H1 (cell line): Measurements from ENCODE around the gene GLB1L3. TPM values are rescaled to one million over a fixed set of nuclear protein-coding genes. Genes with fewer than 3 reads are reported as not detected.

Experiments used
- CTCF ChIA-PET: fragments of 300-600 bp; sonication (Branson Sonifier 250); formaldehyde crosslinking; loops from one replicate; lab custom pipeline; 2021; ENCODE audit not compliant: partially characterized antibody; lab: Charles Lee
- POLR2A ChIA-PET: fragments of 300-600 bp; sonication (Branson Sonifier 250); formaldehyde crosslinking; loops from one replicate; lab custom pipeline; 2021; ENCODE audit warnings: inconsistent platforms; ENCODE audit not compliant: partially characterized antibody; lab: Charles Lee
- DNase-seq, 2 experiments: peaks; one replicate each; pipeline versions ENCODE4 v3.0.0 to v3.0.0-alpha.2; 2010 to 2022; ENCODE audit warnings: low spot score in 2 of 2, low read depth in 1 of 2, mixed read lengths in 1 of 2
- FAIRE-seq: peaks from 2 replicates; lab custom pipeline; 2011; peaks lifted over from hg19 to GRCh38; lab: Jason Lieb, UNC
- H2AFZ ChIP-seq: 2 replicates; pipeline ENCODE4 v1.8.1; 2012; ENCODE audit warnings: low read length, inconsistent platforms
- H2AK5ac ChIP-seq: 2 replicates; pipeline ENCODE4 v1.6.1; 2013; ENCODE audit warnings: low read depth, low read length
- H2BK120ac ChIP-seq: replicated peaks from 2 replicates; pipeline ENCODE3; 2013; ENCODE audit warnings: low read depth, low read length, inconsistent platforms
- H2BK12ac ChIP-seq: 2 replicates; pipeline ENCODE4 v1.6.1; 2013; ENCODE audit warnings: low read depth, low read length
- H2BK15ac ChIP-seq: 2 replicates; pipeline ENCODE4 v1.6.1; 2013; ENCODE audit warnings: low read length
- H2BK20ac ChIP-seq: 2 replicates; pipeline ENCODE4 v1.6.1; 2013; ENCODE audit warnings: low read length
- H2BK5ac ChIP-seq: 2 replicates; pipeline ENCODE4 v1.6.1; 2013; ENCODE audit warnings: low read depth, low read length
- H3K14ac ChIP-seq: 2 replicates; pipeline ENCODE4 v1.6.1; 2013; ENCODE audit warnings: inconsistent platforms; ENCODE audit not compliant: insufficient read length
- H3K18ac ChIP-seq: 2 replicates; pipeline ENCODE4 v1.6.1; 2013; ENCODE audit warnings: low read length; ENCODE audit errors: extremely low read depth
- H3K23ac ChIP-seq: 2 replicates; pipeline ENCODE4 v1.6.1; 2013; ENCODE audit warnings: inconsistent platforms; ENCODE audit not compliant: insufficient read length
- H3K23me2 ChIP-seq: 2 replicates; pipeline ENCODE4 v1.6.1; 2013; ENCODE audit warnings: low read depth, low read length
- H3K27ac ChIP-seq: 2 replicates; pipeline ENCODE4 v1.6.1; 2011; ENCODE audit warnings: low read depth, low read length, inconsistent platforms
- H3K27me3 ChIP-seq, 4 experiments: replicated peaks in 1 of 4; 1 replicate in 1 of 4; 2 replicates in 3 of 4; pipeline versions ENCODE4 v1.6.1 to v1.8.1; 2011 to 2013; ENCODE audit warnings: low read length in 3 of 4, mild to moderate bottlenecking in 3 of 4, inconsistent platforms in 2 of 4, mixed read lengths in 2 of 4, moderate library complexity in 1 of 4; ENCODE audit not compliant: control insufficient read depth in 3 of 4, insufficient read depth in 3 of 4; ENCODE audit errors: extremely low read depth in 1 of 4
- H3K36me3 ChIP-seq, 4 experiments: 2 replicates each; pipeline versions ENCODE4 v1.6.1 to v1.8.1; 2011 to 2013; ENCODE audit warnings: mild to moderate bottlenecking in 4 of 4, low read length in 3 of 4, moderate library complexity in 2 of 4, control low read depth in 1 of 4, inconsistent platforms in 1 of 4; ENCODE audit not compliant: insufficient read depth in 4 of 4, control insufficient read depth in 2 of 4
- H3K4ac ChIP-seq: replicated peaks from 2 replicates; pipeline ENCODE3; 2013; ENCODE audit warnings: low read length, low read depth, mixed read lengths, inconsistent platforms; ENCODE audit not compliant: insufficient read length
- H3K4me1 ChIP-seq, 4 experiments: replicated peaks in 1 of 4; 1 replicate in 1 of 4; 2 replicates in 3 of 4; pipeline versions ENCODE4 v1.6.1 to v1.8.1; 2011 to 2013; ENCODE audit warnings: low read length in 3 of 4, inconsistent platforms in 2 of 4, mixed read lengths in 1 of 4; ENCODE audit not compliant: insufficient read depth in 4 of 4, control insufficient read depth in 3 of 4
- H3K4me2 ChIP-seq, 2 experiments: 2 replicates each; pipeline versions ENCODE4 v1.6.1 to v1.8.1; 2011 to 2013; ENCODE audit warnings: low read depth in 2 of 2, low read length in 2 of 2, control low read depth in 1 of 2, inconsistent platforms in 1 of 2, mild to moderate bottlenecking in 1 of 2; ENCODE audit not compliant: insufficient read depth in 1 of 2
- H3K4me3 ChIP-seq, 4 experiments: fragments of 200-600, 300-600 bp in 1 of 4; sonication (generic), shearing (Covaris generic), sonication (Bioruptor Twin) in 1 of 4; 2 replicates each; pipeline versions ENCODE4 v1.5.1 to v1.8.1; 2011 to 2016; ENCODE audit warnings: low read length in 4 of 4, low read depth in 3 of 4, control low read depth in 2 of 4, inconsistent platforms in 2 of 4, mild to moderate bottlenecking in 2 of 4, mixed read lengths in 1 of 4, moderate library complexity in 1 of 4; ENCODE audit not compliant: insufficient read depth in 2 of 4; ENCODE audit errors: extremely low read depth in 1 of 4
- H3K56ac ChIP-seq: replicated peaks from 2 replicates; pipeline ENCODE3; 2013; ENCODE audit warnings: low read depth, mild to moderate bottlenecking, mixed read lengths, low read length, inconsistent platforms; ENCODE audit not compliant: insufficient read length
- H3K79me1 ChIP-seq: 2 replicates; pipeline ENCODE4 v1.6.1; 2013; ENCODE audit warnings: low read depth, low read length, control low read depth
- H3K79me2 ChIP-seq, 2 experiments: 2 replicates each; pipeline versions ENCODE4 v1.6.1 to v1.8.1; 2012 to 2013; ENCODE audit warnings: low read length in 2 of 2, mild to moderate bottlenecking in 2 of 2, inconsistent platforms in 1 of 2; ENCODE audit not compliant: insufficient read depth in 2 of 2, control insufficient read depth in 1 of 2
- H3K9ac ChIP-seq, 4 experiments: replicated peaks in 1 of 4; 1 replicate in 1 of 4; 2 replicates in 3 of 4; pipeline versions ENCODE4 v1.6.1 to v1.8.1; 2011 to 2013; ENCODE audit warnings: low read depth in 3 of 4, low read length in 3 of 4, control low read depth in 2 of 4, mild to moderate bottlenecking in 2 of 4, moderate library complexity in 2 of 4, inconsistent platforms in 1 of 4; ENCODE audit errors: extremely low read depth in 1 of 4
- H3K9me3 ChIP-seq, 2 experiments: 2 replicates each; pipeline versions ENCODE4 v1.6.1 to v1.8.1; 2012 to 2013; ENCODE audit warnings: mild to moderate bottlenecking in 2 of 2, moderate library complexity in 2 of 2, control low read depth in 1 of 2, inconsistent platforms in 1 of 2, low read depth in 1 of 2, low read length in 1 of 2, mixed read lengths in 1 of 2; ENCODE audit not compliant: insufficient read depth in 2 of 2
- H4K20me1 ChIP-seq, 2 experiments: replicated peaks in 1 of 2; 2 replicates each; pipeline versions ENCODE3 to v1.8.1; 2011 to 2013; ENCODE audit warnings: inconsistent platforms in 2 of 2, low read length in 2 of 2, mild to moderate bottlenecking in 1 of 2; ENCODE audit not compliant: insufficient read depth in 2 of 2, control insufficient read depth in 1 of 2
- H4K5ac ChIP-seq: 2 replicates; pipeline ENCODE4 v1.6.1; 2013; ENCODE audit warnings: low read length, low read depth, mixed read lengths, inconsistent platforms; ENCODE audit not compliant: insufficient read length
- H4K8ac ChIP-seq: 2 replicates; pipeline ENCODE4 v1.8.0; 2013; ENCODE audit warnings: mild to moderate bottlenecking, moderate library complexity, low read length, inconsistent platforms; ENCODE audit not compliant: insufficient read depth; ENCODE audit errors: extremely low read depth
- H4K91ac ChIP-seq: replicated peaks from 2 replicates; pipeline ENCODE3; 2013; ENCODE audit warnings: low read length, mixed read lengths, inconsistent platforms; ENCODE audit not compliant: insufficient read length
- ASH2L ChIP-seq: fragments of 200-600, 300-600 bp; sonication (generic); IDR thresholded peaks from one replicate; pipeline ENCODE4 v1.7.1; 2017; ENCODE audit warnings: low read length
- CHD2 ChIP-seq: IDR thresholded peaks from 2 replicates; pipeline ENCODE4 v1.6.1; 2012; ENCODE audit warnings: low read length, improper control_type of control experiment
- PHF8 ChIP-seq: fragments of 200-600 bp; sonication (generic); conservative IDR thresholded peaks from 2 replicates; pipeline ENCODE4 v1.7.1; 2012; ENCODE audit warnings: low read depth, mild to moderate bottlenecking, inconsistent platforms, low read length, moderate library complexity
- POLR2A ChIP-seq, 2 experiments: IDR thresholded peaks; 1 replicate in 1 of 2; 2 replicates in 1 of 2; pipeline ENCODE4 v1.6.1; 2011; ENCODE audit warnings: low read depth in 2 of 2, low read length in 2 of 2, mild to moderate bottlenecking in 2 of 2; ENCODE audit errors: control extremely low read depth in 1 of 2
- SIN3A ChIP-seq, 2 experiments: IDR thresholded peaks in 1 of 2; conservative IDR thresholded peaks in 1 of 2; 2 replicates each; pipeline ENCODE4 v1.6.1; 2011 to 2012; ENCODE audit warnings: low read length in 2 of 2, improper control_type of control experiment in 1 of 2, low read depth in 1 of 2, mild to moderate bottlenecking in 1 of 2
- SIRT6 ChIP-seq: IDR thresholded peaks from one replicate; pipeline ENCODE4 v1.7.1; 2012; ENCODE audit warnings: low read length, inconsistent platforms
- SRF ChIP-seq: IDR thresholded peaks from 2 replicates; pipeline ENCODE4 v1.6.1; 2011; ENCODE audit warnings: mild to moderate bottlenecking, low read depth, low read length, moderate library complexity
- TEAD4 ChIP-seq: IDR thresholded peaks from 2 replicates; pipeline ENCODE4 v1.6.1; 2012; ENCODE audit warnings: low read depth, low read length, inconsistent platforms, mixed read lengths
- WGBS, 2 experiments: shearing (Covaris generic) in 1 of 2; methylation state at CpG; one replicate each; pipeline versions ENCODE4 v1.1.6 to v1.1.7; 2013 to 2015; ENCODE audit warnings: low lambda C conversion rate in 2 of 2, mixed read lengths in 2 of 2, inconsistent platforms in 1 of 2, low coverage in 1 of 2, missing lambda C conversion rate in 1 of 2; ENCODE audit not compliant: insufficient replicate concordance in 2 of 2, insufficient coverage in 1 of 2, insufficient read length in 1 of 2; ENCODE audit errors: extremely low coverage in 1 of 2, missing lambda C conversion rate in 1 of 2; 5-methylcytosine and 5-hydroxymethylcytosine counted together
- polyA plus RNA-seq, 7 experiments: library from polyadenylated mRNA; depleted of rRNA in 3 of 7; stranded (reverse) in 5 of 7; unstranded in 2 of 7; fragments of >200 nt in 5 of 7; fragments of 200-250 nt in 2 of 7; gene quantifications; 1 replicate in 5 of 7; 2 replicates in 1 of 7; 4 replicates in 1 of 7; pipeline versions ENCODE4 v1.2.1 to v1.2.3, GENCODE V29; 2011 to 2013; ENCODE audit warnings: missing spikeins in 2 of 7, mixed read lengths in 2 of 7
- total RNA-seq: library from RNA; stranded (reverse); fragmentation: NEBNext Ultra II Directional; extraction: Animal tissue kit (Norgen Biotek cat#: 25700); gene quantifications from 2 replicates; pipeline ENCODE4 v1.2.1, GENCODE V29; 2021

GLB1L3 gene
- total and polyA plus RNA-seq, 2 of the 8 experiments (the other 6 are each of a cell fraction or from before 2014, with no cell fraction given), result 14.9 to 33.2 TPM

GRCh38 chr11:134328433-134328832, 52.3 kb downstream of the GLB1L3 start:
- Histone ChIP-seq H2BK20ac (no peak overlapping the region), H4K5ac (no peak overlapping the region), H3K14ac (no peak overlapping the region), H2BK120ac (no peak overlapping the region), H3K23ac (no peak overlapping the region), H3K4ac (no peak overlapping the region), H2AK5ac (no peak overlapping the region), H3K56ac (no peak overlapping the region), H2BK12ac (no peak overlapping the region), H2AFZ (no peak overlapping the region), H3K23me2 (peaks cover 8% of the 10 kb centered on the region; the same call in 1 of the 2 replicates), H4K8ac (no peak overlapping the region), H3K27ac (no peak overlapping the region), H4K91ac (no peak overlapping the region), H3K4me3 (no peak overlapping the region), H3K18ac (no peak overlapping the region), H4K20me1 (no peaks in the 10 kb centered on the region)
- POLR2A ChIA-PET, result no interaction called here
- WGBS, 2 experiments, result 100% methylated on average over 1 of the region's 1 CpG; no CpG with 5 or more reads in 1 of the 2 experiments
- no peak for DNase-seq
- no peak for FAIRE-seq
- no peak for TF ChIP-seq SIRT6
- TF ChIP-seq POLR2A (IDR thresholded peaks at IDR 0.05; ENCODE audit: control extremely low read depth in 1 of 2, low read depth in 2 of 2, low read length in 2 of 2), result no peak
- TF ChIP-seq PHF8, result no peak
- no peak for TF ChIP-seq ASH2L
- TF ChIP-seq TEAD4, result no peak
- TF ChIP-seq SRF, result no peak
- TF ChIP-seq CHD2, result no peak
- no peak for TF ChIP-seq SIN3A (conservative IDR thresholded peaks at IDR 0.05 in 1 of 2, IDR thresholded peaks at IDR 0.05 in 1 of 2; ENCODE audit: low read depth in 1 of 2, low read length in 2 of 2)
- TF ChIP-seq, all 59 proteins: peak for 0
- no peak overlapping the region for H2BK15ac ChIP-seq
- H3K79me1 ChIP-seq, result no peaks in the 10 kb centered on the region
- no peaks in the 10 kb centered on the region for H3K36me3 ChIP-seq
- H3K79me2 ChIP-seq, result no peaks in the 10 kb centered on the region
- H3K27me3 ChIP-seq, result peaks cover 0 to 29% (median 21%) of the 10 kb centered on the region in 4 experiments; a peak in 5 of 7 replicates
- no peak overlapping the region for H3K4me2 ChIP-seq
- H3K9me3 ChIP-seq, result no peaks in the 10 kb centered on the region
- no peak overlapping the region for H3K9ac ChIP-seq
- CTCF ChIA-PET, result no interaction called here
- no peak overlapping the region for H2BK5ac ChIP-seq
- H3K4me1 ChIP-seq, result peaks cover 0 to 5% (median 4%) of the 10 kb centered on the region in 4 experiments; a peak in 4 of 7 replicates
